Hindlimb muscle (tissue), 1 donor: ENCODE data around the gene KSR1. TPM values are rescaled to one million over a fixed set of nuclear protein-coding genes. Genes with fewer than 3 reads are reported as not detected.
"Not testable (repeated sequence)": the region's sequence is repeated elsewhere in the genome, so short reads cannot be mapped to it uniquely, and the experiment has no call there.

Source experiments
- DNase-seq: peaks from one replicate; pipeline ENCODE4 v3.0.0-alpha.2; 2013
- polyA plus RNA-seq: library from polyadenylated mRNA; unstranded; fragments of 120-200 nt; gene quantifications from one replicate; pipeline ENCODE4 v1.2.1, GENCODE V29; 2013; ENCODE audit not compliant: insufficient read length

Gene KSR1
- polyA plus RNA-seq, 1 donor = 131 TPM

- not testable (repeated sequence) for DNase-seq
These were observed 28.9 kb upstream of the KSR1 start for GRCh38 chr17:27427166-27427862.

DNA sequence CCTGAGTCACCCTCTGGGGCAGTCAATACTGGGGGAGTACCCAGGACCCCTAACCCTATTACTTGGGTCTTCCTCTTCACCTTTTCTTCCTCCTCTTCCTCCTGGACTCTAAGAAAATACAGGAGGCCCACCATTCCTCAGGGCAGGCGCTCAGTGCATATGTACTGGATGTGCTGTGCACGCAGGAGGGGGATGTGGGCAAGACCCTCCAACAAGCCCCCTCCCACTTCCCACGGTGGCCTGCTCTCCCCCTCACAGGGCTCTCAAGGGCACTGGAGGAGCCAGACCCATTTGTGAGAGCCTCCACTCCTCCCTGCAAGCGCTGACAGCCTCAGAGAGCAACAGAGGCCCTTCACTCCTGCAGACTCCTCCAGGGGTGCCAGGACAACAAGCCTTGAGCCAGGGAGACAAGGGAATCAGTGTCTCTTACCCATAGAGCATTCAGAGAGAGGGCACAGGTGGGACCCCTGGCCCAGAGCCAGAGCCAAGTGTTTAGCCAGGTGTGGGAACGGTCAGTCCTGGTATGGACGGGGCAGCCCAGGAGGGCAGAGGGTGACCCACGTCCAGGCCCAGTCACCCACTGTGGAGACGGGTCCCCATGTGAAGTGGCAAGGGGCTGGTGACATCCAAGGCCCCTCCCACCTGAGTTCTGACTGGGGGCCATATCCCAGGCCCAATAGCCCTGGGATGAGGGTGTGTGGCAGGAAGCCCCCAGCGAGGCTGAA lies 27.3 kb upstream of the KSR1 start:
- DNase-seq = no peak

DNA sequence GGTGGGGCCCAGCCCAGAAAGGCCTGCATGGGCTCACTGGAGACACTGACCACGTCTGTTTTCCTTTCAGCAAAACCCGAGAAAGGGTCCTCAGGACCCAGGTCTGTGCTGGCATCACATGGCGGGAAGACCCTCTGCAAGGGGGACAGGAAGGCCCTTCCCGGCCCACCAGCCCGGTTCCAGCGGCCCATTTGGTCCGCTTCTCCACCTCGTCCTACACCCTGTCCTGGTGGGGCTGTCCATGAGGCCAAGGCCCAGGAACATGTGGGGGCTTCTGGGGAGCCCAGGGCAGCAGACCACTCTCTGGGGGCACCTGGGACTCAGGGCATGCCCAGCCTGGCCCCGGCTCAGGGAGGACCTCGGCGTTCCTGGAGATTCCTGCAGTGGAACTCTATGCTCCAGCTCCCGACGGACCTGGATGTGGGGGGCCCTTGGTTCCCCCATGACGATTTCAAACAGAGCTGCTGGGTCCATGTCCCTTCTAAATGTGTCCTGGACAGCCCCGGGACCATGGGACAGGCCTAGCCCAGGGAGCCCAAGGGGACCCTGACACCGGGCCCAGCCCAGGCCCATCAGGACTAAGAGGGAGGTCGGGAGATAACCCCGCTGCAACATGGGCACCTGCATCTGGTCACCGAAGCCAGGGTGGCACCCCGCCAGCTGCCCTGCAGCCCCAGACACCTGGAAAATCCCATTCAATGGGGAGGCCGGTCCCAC lies 26.4 kb upstream of the KSR1 start:
- DNase-seq = no peak

GRCh38 chr17:27430383-27430840 lies 25.8 kb upstream of the KSR1 start:
- no peak for DNase-seq

GRCh38 chr17:27430882-27431491 lies 25.3 kb upstream of the KSR1 start:
- DNase-seq = no peak

- DNase-seq = no peak
These were observed 22.7 kb upstream of the KSR1 start for GRCh38 chr17:27433521-27433920.

GRCh38 chr17:27435431-27436070 lies 20.7 kb upstream of the KSR1 start:
- not testable (repeated sequence) for DNase-seq

DNA sequence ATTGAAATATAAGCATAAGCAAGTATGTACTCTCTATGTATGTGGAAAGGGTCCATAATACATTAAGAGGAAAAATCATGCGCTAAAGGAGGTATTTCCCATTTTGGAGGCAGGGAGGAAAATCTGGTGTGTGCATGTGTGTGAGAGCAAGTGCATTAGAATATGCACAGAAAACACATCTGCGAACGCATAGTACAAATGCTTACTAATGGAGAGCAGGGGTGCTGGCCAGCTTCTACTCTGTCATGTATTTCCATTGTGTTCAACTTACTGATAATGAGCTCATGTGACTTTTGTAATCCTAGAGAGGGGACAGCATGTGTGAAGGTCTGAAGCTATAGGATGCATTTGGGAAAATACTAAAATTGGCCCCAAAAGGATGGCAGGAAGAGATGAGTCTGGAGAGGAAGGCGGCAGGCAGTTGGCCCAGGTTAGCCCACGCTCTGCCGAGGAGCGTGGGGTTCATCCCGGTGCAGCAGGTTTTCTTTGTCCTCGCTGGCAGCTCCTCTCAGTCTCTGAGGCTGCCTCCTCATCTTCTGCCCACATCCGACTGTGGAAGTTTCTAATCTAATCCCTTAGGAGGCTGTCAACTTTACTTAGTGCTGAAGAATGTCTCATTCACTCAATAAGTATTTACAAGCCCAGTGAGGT lies 17.8 kb upstream of the KSR1 start:
- no peak for DNase-seq

DNA sequence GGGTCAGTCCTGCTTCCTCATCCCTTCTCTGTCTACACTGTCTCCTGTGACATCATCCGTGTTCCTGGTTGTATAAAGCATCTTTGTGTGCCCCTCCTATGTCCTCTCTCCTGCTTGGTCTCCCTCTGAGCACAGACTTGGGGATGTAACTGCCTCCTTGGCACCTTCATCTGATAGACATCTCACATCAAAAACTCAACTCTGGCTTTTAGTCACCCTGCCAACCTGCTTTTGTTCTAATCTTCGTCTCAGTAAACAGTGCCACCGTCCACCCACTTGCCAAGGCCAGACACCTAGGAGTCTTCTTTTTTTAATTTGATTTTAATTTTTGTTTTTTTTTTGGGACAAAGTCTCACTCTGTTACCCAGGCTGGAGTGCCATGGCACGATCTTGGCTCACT lies 16.9 kb upstream of the KSR1 start:
- DNase-seq = no peak

- DNase-seq = no peak
These were observed 13.5 kb upstream of the KSR1 start for GRCh38 chr17:27442702-27443101.

- DNase-seq = no peak
These were observed 12.8 kb upstream of the KSR1 start for GRCh38 chr17:27443491-27443890.

GRCh38 chr17:27445971-27446370 lies 10.3 kb upstream of the KSR1 start:
- DNase-seq = no peak

GRCh38 chr17:27446569-27447301 lies 9.5 kb upstream of the KSR1 start:
- DNase-seq = no peak

- DNase-seq = not testable (repeated sequence)
These were observed 7.7 kb upstream of the KSR1 start for GRCh38 chr17:27448534-27448933.

GRCh38 chr17:27449541-27449940 lies 6.7 kb upstream of the KSR1 start:
- DNase-seq = no peak

GRCh38 chr17:27449988-27450387 lies 6.3 kb upstream of the KSR1 start:
- no peak for DNase-seq

DNA sequence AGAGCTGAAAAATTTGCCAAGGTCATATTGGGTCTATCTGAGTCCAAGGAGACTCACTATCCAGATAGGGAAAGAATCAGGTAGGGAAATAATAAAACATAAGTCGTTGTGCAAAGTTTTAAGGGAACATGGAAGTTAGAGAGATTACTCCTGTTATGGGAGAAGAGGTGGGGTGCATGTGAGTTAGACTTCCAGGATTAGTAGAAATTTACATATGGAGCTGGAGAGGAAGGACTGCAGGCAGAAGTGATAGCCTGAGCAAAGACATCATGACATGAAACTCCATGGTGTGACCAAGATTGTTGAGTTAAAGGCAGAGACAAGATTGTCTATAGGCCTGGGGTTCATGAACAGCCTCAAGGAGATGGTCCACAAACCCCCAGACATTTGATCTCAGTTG lies 5.8 kb upstream of the KSR1 start:
- DNase-seq = no peak

GRCh38 chr17:27451906-27452305 lies 4.3 kb upstream of the KSR1 start:
- no peak for DNase-seq

DNA sequence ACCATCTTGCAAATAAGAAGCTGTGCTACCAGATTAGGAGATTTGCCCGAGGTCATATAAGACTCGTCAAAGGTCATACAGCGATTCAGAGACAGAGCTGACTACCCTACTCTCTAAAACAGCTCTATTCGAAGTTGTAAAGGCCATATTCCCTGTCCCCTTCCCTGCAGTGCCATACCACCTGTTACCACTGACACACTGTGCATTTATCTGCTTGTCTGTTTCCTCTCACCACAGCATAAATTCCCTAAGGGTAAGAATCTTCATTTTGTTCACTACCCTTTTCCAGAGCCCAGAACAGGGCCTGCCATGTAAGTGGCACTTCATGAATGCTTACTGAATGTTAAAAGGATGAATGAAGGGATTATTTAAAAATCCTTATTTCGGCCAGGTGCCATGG lies 3.4 kb upstream of the KSR1 start:
- no peak for DNase-seq

DNA sequence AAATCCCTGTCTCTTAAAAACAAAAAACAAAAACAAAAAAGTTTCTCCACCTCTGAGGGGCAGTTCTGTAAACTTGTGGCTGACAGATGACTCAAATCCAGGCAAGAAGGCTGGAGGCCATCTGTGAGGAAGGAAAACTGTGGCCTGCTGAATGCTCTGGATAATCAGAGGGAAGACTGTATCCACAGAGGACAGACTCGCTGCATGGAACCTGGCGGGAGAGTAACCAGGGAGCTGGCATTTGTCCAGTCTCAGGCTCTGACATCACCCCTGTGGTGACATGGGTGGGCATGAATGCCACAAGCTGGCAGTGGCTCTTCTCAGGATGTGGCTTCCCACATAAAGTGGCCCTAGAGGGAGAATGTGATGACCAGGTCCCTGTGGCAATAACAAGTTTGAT lies 2.8 kb upstream of the KSR1 start:
- no peak for DNase-seq

GRCh38 chr17:27454089-27454488 lies 2.2 kb upstream of the KSR1 start:
- no peak for DNase-seq
